HepG2 (cell line): ENCODE results near the gene GSK3A. TPM values are rescaled to one million over a fixed set of nuclear protein-coding genes. Genes with fewer than 3 reads are reported as not detected.

ENCODE experiments used
- FOXM1 ChIP-seq: sonication (generic); formaldehyde crosslinking; IDR thresholded peaks from 2 replicates; pipeline ENCODE4 v1.5.0; 2020; ENCODE audit warnings: missing genetic modification reagents
- IRF9 ChIP-seq: sonication (generic); formaldehyde crosslinking; IDR thresholded peaks from 2 replicates; pipeline ENCODE4 v1.8.0; 2022; ENCODE audit warnings: missing genetic modification reagents, mild to moderate bottlenecking, borderline replicate concordance
- MXD4 ChIP-seq: IDR thresholded peaks from 2 replicates; pipeline ENCODE4 v1.6.1; 2016; ENCODE audit warnings: mild to moderate bottlenecking, missing biosample characterization, missing genetic modification reagents
- SOX5 ChIP-seq: IDR thresholded peaks from 2 replicates; pipeline ENCODE4 v1.6.1; 2016; ENCODE audit warnings: borderline replicate concordance
- SRY ChIP-seq: sonication (generic); formaldehyde crosslinking; IDR thresholded peaks from 2 replicates; pipeline ENCODE4 v1.8.0; 2022; ENCODE audit warnings: mild to moderate bottlenecking, missing genetic modification reagents
- TEAD2 ChIP-seq: sonication (generic); formaldehyde crosslinking; IDR thresholded peaks from 2 replicates; pipeline ENCODE4 v1.9.0; 2021; ENCODE audit warnings: missing genetic modification reagents
- ZBTB38 ChIP-seq: sonication (generic); formaldehyde crosslinking; IDR thresholded peaks from 2 replicates; pipeline ENCODE4 v1.5.1; 2020; ENCODE audit warnings: mild to moderate bottlenecking, missing genetic modification reagents
- ZHX1 ChIP-seq: sonication (generic); formaldehyde crosslinking; IDR thresholded peaks from 2 replicates; pipeline ENCODE4 v1.8.1; 2022; ENCODE audit warnings: low read depth, mild to moderate bottlenecking, missing genetic modification reagents
- ZNF337 ChIP-seq: sonication (generic); formaldehyde crosslinking; IDR thresholded peaks from 2 replicates; pipeline ENCODE4 v1.5.1; 2020; ENCODE audit warnings: missing genetic modification reagents, low read depth, mild to moderate bottlenecking, borderline replicate concordance
- ZNF407 ChIP-seq: sonication (generic); formaldehyde crosslinking; IDR thresholded peaks from one replicate; pipeline ENCODE4 v1.5.1; 2020; ENCODE audit warnings: mild to moderate bottlenecking, missing genetic modification reagents; ENCODE audit errors: not compliant biosample characterization
- ZNF552 ChIP-seq: sonication (generic); formaldehyde crosslinking; IDR thresholded peaks from 2 replicates; pipeline ENCODE4 v1.9.0; 2022; ENCODE audit warnings: missing genetic modification reagents, mild to moderate bottlenecking, borderline replicate concordance
- ZNF607 ChIP-seq: sonication (generic); formaldehyde crosslinking; IDR thresholded peaks from 2 replicates; pipeline ENCODE4 v1.5.1; 2020; ENCODE audit warnings: missing genetic modification reagents, mild to moderate bottlenecking, borderline replicate concordance
- ZNF720 ChIP-seq: sonication (generic); formaldehyde crosslinking; IDR thresholded peaks from 2 replicates; pipeline ENCODE4 v1.4.0; 2020; ENCODE audit warnings: missing genetic modification reagents
- ZNF883 ChIP-seq: sonication (generic); formaldehyde crosslinking; IDR thresholded peaks from 2 replicates; pipeline ENCODE4 v1.5.1; 2020; ENCODE audit warnings: mild to moderate bottlenecking, missing genetic modification reagents; ENCODE audit errors: not compliant biosample characterization
- polyA plus RNA-seq, 8 experiments: library from polyadenylated mRNA; depleted of rRNA in 3 of 8; stranded (reverse) in 7 of 8; unstranded in 1 of 8; fragments of >200 nt; fragmentation: Illumina TruSeq in 4 of 8; extraction: Trizol in 4 of 8; gene quantifications; 2 replicates each; pipeline versions ENCODE4 v1.2.1 to v1.2.3, GENCODE V29; 2011 to 2016; ENCODE audit warnings: low read depth in 4 of 8, missing spikeins in 1 of 8, mixed read lengths in 1 of 8; ENCODE audit not compliant: insufficient read depth in 1 of 8
- total RNA-seq, 5 experiments: library from RNA; depleted of rRNA; stranded (reverse); fragments of >200 nt; fragmentation: Illumina TruSeq; extraction: Trizol; gene quantifications; 2 replicates each; pipeline ENCODE4 v1.2.3, GENCODE V29; 2016; ENCODE audit warnings: low read depth in 1 of 5

Gene GSK3A
- total and polyA plus RNA-seq, 2 of the 13 experiments (the other 11 are each of a cell fraction or from before 2014, with no cell fraction given) = 16.9 to 52.5 TPM

GRCh38 chr19:42279155-42279901 lies 36.9 kb upstream of the GSK3A start (continued):
- TF ChIP-seq ZNF407 (CRISPR knock-in tag) (peak; percentile 22), ZNF607 (CRISPR knock-in tag) (no peak), ZBTB38 (CRISPR knock-in tag) (peak; percentile 44; the same call in 1 of the 2 replicates), SOX5 (CRISPR knock-in tag) (0 out of 2 replicates have a peak, but pooled peaks have one; percentile 16), ZHX1 (CRISPR knock-in tag) (no peak), TEAD2 (0 out of 2 replicates have a peak, but pooled peaks have one; percentile 33), IRF9 (CRISPR knock-in tag) (0 out of 2 replicates have a peak, but pooled peaks have one; percentile 4), MXD4 (CRISPR knock-in tag) (0 out of 2 replicates have a peak, but pooled peaks have one; percentile 9), FOXM1 (CRISPR knock-in tag) (0 out of 2 replicates have a peak, but pooled peaks have one; percentile 18), ZNF720 (CRISPR knock-in tag) (no peak), ZNF337 (CRISPR knock-in tag) (0 out of 2 replicates have a peak, but pooled peaks have one; percentile 11), SRY (CRISPR knock-in tag) (0 out of 2 replicates have a peak, but pooled peaks have one; percentile 3), ZNF552 (CRISPR knock-in tag) (no peak), ZNF883 (CRISPR knock-in tag) (peak; percentile 25)
